H9 (cell line): ENCODE data around the gene MRPL52. TPM values are rescaled to one million over a fixed set of nuclear protein-coding genes. Genes with fewer than 3 reads are reported as not detected.
A peak's percentile ranks its signal among the peaks of the same experiment; 100 is the strongest.

ENCODE experiments used
- DNase-seq: peaks from one replicate; pipeline ENCODE4 v3.0.0-alpha.2; 2017
- H2AFZ ChIP-seq: one replicate; pipeline ENCODE4 v1.6.1; 2013; ENCODE audit warnings: mild to moderate bottlenecking, low read length, control low read depth, moderate library complexity
- H2AK5ac ChIP-seq: 2 replicates; pipeline ENCODE4 v1.6.1; 2013; ENCODE audit warnings: low read length, control low read depth, mixed read lengths; ENCODE audit not compliant: insufficient read length
- H2BK120ac ChIP-seq: one replicate; pipeline ENCODE4 v1.6.1; 2013; ENCODE audit warnings: low read depth, mild to moderate bottlenecking, low read length, control low read depth, inconsistent platforms; ENCODE audit not compliant: poor library complexity, severe bottlenecking
- H2BK12ac ChIP-seq: 2 replicates; pipeline ENCODE4 v1.6.1; 2013; ENCODE audit warnings: low read length, control low read depth, mixed read lengths, low read depth; ENCODE audit not compliant: insufficient read length
- H2BK15ac ChIP-seq: 2 replicates; pipeline ENCODE4 v1.6.1; 2013; ENCODE audit warnings: low read depth, low read length, control low read depth
- H2BK20ac ChIP-seq: one replicate; pipeline ENCODE4 v1.6.1; 2013; ENCODE audit warnings: low read depth, mild to moderate bottlenecking, low read length, control low read depth, inconsistent platforms; ENCODE audit not compliant: poor library complexity, severe bottlenecking
- H2BK5ac ChIP-seq: 2 replicates; pipeline ENCODE4 v1.6.1; 2013; ENCODE audit warnings: low read length, control low read depth, mixed read lengths; ENCODE audit not compliant: insufficient read length
- H3K14ac ChIP-seq: 2 replicates; pipeline ENCODE4 v1.6.1; 2013; ENCODE audit warnings: low read length, control low read depth; ENCODE audit not compliant: insufficient read depth
- H3K18ac ChIP-seq: 2 replicates; pipeline ENCODE4 v1.6.1; 2013; ENCODE audit warnings: low read depth, mild to moderate bottlenecking, mixed read lengths, low read length, control low read depth; ENCODE audit not compliant: insufficient read length
- H3K23ac ChIP-seq: 2 replicates; pipeline ENCODE4 v1.6.1; 2013; ENCODE audit warnings: low read length, control low read depth, mixed read lengths, low read depth; ENCODE audit not compliant: insufficient read length
- H3K23me2 ChIP-seq: 2 replicates; pipeline ENCODE4 v1.6.1; 2013; ENCODE audit warnings: low read depth, mild to moderate bottlenecking, mixed read lengths, low read length, control low read depth; ENCODE audit not compliant: insufficient read length, poor library complexity, severe bottlenecking
- H3K27ac ChIP-seq: 2 replicates; pipeline ENCODE4 v1.5.1; 2013; ENCODE audit warnings: low read length, control low read depth, mixed read lengths, low read depth; ENCODE audit not compliant: insufficient read length
- H3K27me3 ChIP-seq: 2 replicates; pipeline ENCODE4 v1.6.1; 2013; ENCODE audit warnings: low read length, control low read depth, inconsistent platforms; ENCODE audit not compliant: insufficient read depth
- H3K4ac ChIP-seq: 2 replicates; pipeline ENCODE4 v1.6.1; 2013; ENCODE audit warnings: low read depth, mild to moderate bottlenecking, control low read depth, inconsistent platforms, low read length, moderate library complexity
- H3K4me1 ChIP-seq: 2 replicates; pipeline ENCODE4 v1.6.1; 2013; ENCODE audit warnings: low read length, control low read depth, inconsistent platforms; ENCODE audit not compliant: insufficient read depth
- H3K4me2 ChIP-seq: 2 replicates; pipeline ENCODE4 v1.6.1; 2013; ENCODE audit warnings: low read length, control low read depth, mixed read lengths; ENCODE audit not compliant: insufficient read length, insufficient read depth
- H3K56ac ChIP-seq: 2 replicates; pipeline ENCODE4 v1.6.1; 2013; ENCODE audit warnings: low read depth, mild to moderate bottlenecking, mixed read lengths, low read length, control low read depth; ENCODE audit not compliant: insufficient read length
- H3K79me1 ChIP-seq: 2 replicates; pipeline ENCODE4 v1.6.1; 2013; ENCODE audit warnings: low read depth, mild to moderate bottlenecking, moderate library complexity, low read length, control low read depth, inconsistent platforms; ENCODE audit not compliant: insufficient read depth, poor library complexity, severe bottlenecking
- H3K79me2 ChIP-seq: 2 replicates; pipeline ENCODE4 v1.6.1; 2013; ENCODE audit warnings: low read length, control low read depth, inconsistent platforms; ENCODE audit not compliant: insufficient read depth
- H3K9ac ChIP-seq: 2 replicates; pipeline ENCODE4 v1.6.1; 2013; ENCODE audit warnings: low read length, control low read depth, mixed read lengths; ENCODE audit not compliant: insufficient read length; ENCODE audit errors: extremely low read depth
- H3K9me3 ChIP-seq: one replicate; pipeline ENCODE4 v1.6.1; 2013; ENCODE audit warnings: low read depth, low read length, inconsistent platforms; ENCODE audit not compliant: control insufficient read depth
- H3T11ph ChIP-seq: one replicate; pipeline ENCODE4 v1.6.1; 2013; ENCODE audit warnings: mild to moderate bottlenecking, low read length, control low read depth, inconsistent platforms
- H4K20me1 ChIP-seq: one replicate; pipeline ENCODE4 v1.6.1; 2013; ENCODE audit not compliant: control insufficient read depth, insufficient read length, insufficient read depth
- H4K5ac ChIP-seq: 2 replicates; pipeline ENCODE4 v1.6.1; 2013; ENCODE audit warnings: low read depth, mild to moderate bottlenecking, mixed read lengths, low read length, control low read depth; ENCODE audit not compliant: insufficient read length
- H4K8ac ChIP-seq: replicated peaks from 2 replicates; pipeline ENCODE4 v1.6.1; 2013; ENCODE audit warnings: low read length, control low read depth, mixed read lengths, low read depth; ENCODE audit not compliant: insufficient read length
- H4K91ac ChIP-seq: 2 replicates; pipeline ENCODE4 v1.6.1; 2013; ENCODE audit warnings: low read depth, mild to moderate bottlenecking, moderate library complexity, mixed read lengths, low read length, control low read depth; ENCODE audit not compliant: insufficient read length
- H3K27ac Mint-ChIP-seq, 3 experiments: 2 replicates in 2 of 3; 3 replicates in 1 of 3; pipeline ENCODE4 v1.8.0; 2020 to 2021; ENCODE audit warnings: mixed read lengths in 3 of 3, mild to moderate bottlenecking in 1 of 3, moderate library complexity in 1 of 3
- H3K27me3 Mint-ChIP-seq: 2 replicates; pipeline ENCODE4 v1.8.0; 2021; ENCODE audit warnings: low read depth, mild to moderate bottlenecking, moderate library complexity, mixed read lengths
- H3K36me3 Mint-ChIP-seq, 3 experiments: 2 replicates in 2 of 3; 3 replicates in 1 of 3; pipeline ENCODE4 v1.8.0; 2020 to 2021; ENCODE audit warnings: low read depth in 3 of 3, mixed read lengths in 3 of 3; ENCODE audit not compliant: insufficient read depth in 1 of 3
- H3K4me1 Mint-ChIP-seq, 2 experiments: 2 replicates each; pipeline ENCODE4 v1.8.0; 2020; ENCODE audit warnings: mixed read lengths in 2 of 2
- H3K4me3 Mint-ChIP-seq, 2 experiments: 2 replicates in 1 of 2; 3 replicates in 1 of 2; pipeline ENCODE4 v1.8.0; 2020 to 2021; ENCODE audit warnings: mild to moderate bottlenecking in 2 of 2, mixed read lengths in 2 of 2, moderate library complexity in 1 of 2
- H3K9me3 Mint-ChIP-seq, 2 experiments: 2 replicates in 1 of 2; 3 replicates in 1 of 2; pipeline ENCODE4 v1.8.0; 2020; ENCODE audit warnings: mild to moderate bottlenecking in 2 of 2, mixed read lengths in 2 of 2, moderate library complexity in 1 of 2
- WGBS: extraction: QIAGEN DNeasy Blood & Tissue Kit; methylation state at CpG from one replicate; pipeline ENCODE4 v1.1.7; 2013; ENCODE audit warnings: missing lambda C conversion rate, low lambda C conversion rate, mixed read lengths; ENCODE audit not compliant: insufficient read length; ENCODE audit errors: extremely low coverage; 5-methylcytosine and 5-hydroxymethylcytosine counted together
- total RNA-seq: library from RNA; stranded (reverse); gene quantifications from 2 replicates; pipeline ENCODE4 v1.2.1, GENCODE V29; 2021
- TF ChIP-seq, protein P1 (sequence below): fragments of 200-600 bp; sonication (generic); conservative IDR thresholded peaks from 3 replicates; pipeline ENCODE4 v1.8.0; 2021; ENCODE audit warnings: antibody characterized with exemption, mild to moderate bottlenecking

Gene MRPL52
- total RNA-seq, 1 experiment from 2014 or later, result 190 TPM

DNA sequence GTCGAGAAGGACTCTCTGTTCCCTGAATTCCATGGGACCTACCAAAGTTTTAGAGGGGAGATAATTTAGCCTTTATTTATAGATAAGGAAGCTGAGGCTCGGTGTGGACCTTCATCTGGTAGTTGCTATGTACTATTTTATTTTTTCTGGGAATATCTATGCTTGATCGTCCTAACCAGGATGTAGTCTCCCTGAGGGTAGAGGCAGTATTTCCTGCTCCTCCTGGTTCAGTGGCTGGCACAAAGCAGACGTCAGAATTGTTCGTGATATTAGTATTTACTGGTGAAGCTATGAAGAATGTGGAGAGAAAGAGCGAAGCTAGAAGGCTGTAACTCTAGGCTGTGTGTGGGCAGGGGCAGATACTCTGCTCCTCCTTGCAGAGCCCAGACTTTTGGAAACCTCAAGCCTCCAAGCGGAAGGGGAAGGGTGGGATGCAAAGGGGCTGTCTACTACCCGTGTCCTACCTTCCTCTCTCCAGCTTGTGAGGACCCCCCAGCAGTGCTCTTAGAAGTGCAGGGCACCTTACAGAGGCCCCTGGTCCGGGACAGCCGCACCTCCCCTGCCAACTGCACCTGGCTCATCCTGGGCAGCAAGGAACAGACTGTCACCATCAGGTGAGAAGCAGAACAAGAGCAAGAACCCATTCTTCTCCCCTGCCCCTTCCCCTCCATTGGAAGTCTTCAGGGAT is 43.3 kb downstream of the MRPL52 start:
- Histone ChIP-seq H2BK120ac (no peak overlapping the region), H3K56ac (no peak overlapping the region), H3K79me2 (no peaks in the 10 kb centered on the region), H4K5ac (no peak overlapping the region), H3K27me3 (no peaks in the 10 kb centered on the region), H4K20me1 (no peaks in the 10 kb centered on the region), H2AK5ac (no peak overlapping the region), H3K23ac (no peak overlapping the region), H2BK15ac (no peak overlapping the region), H3K18ac (no peak overlapping the region), H3T11ph (no peak overlapping the region), H3K23me2 (no peaks in the 10 kb centered on the region), H4K8ac (no peak overlapping the region), H2BK12ac (no peak overlapping the region), H3K4ac (no peak overlapping the region), H2BK20ac (no peak overlapping the region), H3K9me3 (no peaks in the 10 kb centered on the region), H3K4me2 (peak overlapping the region; percentile 35), H3K14ac (no peak overlapping the region), H3K9ac (no peak overlapping the region), H2AFZ (no peak overlapping the region), H3K79me1 (no peaks in the 10 kb centered on the region), H3K27ac (no peak overlapping the region), H4K91ac (no peak overlapping the region), H3K4me1 (peaks cover 4% of the 10 kb centered on the region; the same call in 1 of the 2 replicates), H2BK5ac (no peak overlapping the region)
- TF ChIP-seq, protein P1, sequence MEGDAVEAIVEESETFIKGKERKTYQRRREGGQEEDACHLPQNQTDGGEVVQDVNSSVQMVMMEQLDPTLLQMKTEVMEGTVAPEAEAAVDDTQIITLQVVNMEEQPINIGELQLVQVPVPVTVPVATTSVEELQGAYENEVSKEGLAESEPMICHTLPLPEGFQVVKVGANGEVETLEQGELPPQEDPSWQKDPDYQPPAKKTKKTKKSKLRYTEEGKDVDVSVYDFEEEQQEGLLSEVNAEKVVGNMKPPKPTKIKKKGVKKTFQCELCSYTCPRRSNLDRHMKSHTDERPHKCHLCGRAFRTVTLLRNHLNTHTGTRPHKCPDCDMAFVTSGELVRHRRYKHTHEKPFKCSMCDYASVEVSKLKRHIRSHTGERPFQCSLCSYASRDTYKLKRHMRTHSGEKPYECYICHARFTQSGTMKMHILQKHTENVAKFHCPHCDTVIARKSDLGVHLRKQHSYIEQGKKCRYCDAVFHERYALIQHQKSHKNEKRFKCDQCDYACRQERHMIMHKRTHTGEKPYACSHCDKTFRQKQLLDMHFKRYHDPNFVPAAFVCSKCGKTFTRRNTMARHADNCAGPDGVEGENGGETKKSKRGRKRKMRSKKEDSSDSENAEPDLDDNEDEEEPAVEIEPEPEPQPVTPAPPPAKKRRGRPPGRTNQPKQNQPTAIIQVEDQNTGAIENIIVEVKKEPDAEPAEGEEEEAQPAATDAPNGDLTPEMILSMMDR, result no peak; the same call in 2 of the 3 replicates
- no peak for DNase-seq
- peaks cover 0 to 16% (median 5%) of the 10 kb centered on the region in 3 experiments for H3K36me3 Mint-ChIP-seq
- H3K4me1 Mint-ChIP-seq, result peaks cover 14 to 17% of the 10 kb centered on the region in 2 experiments
- peak overlapping the region in 2 of 3 experiments; percentile 71 to 90; a peak in 3 of 7 replicates for H3K27ac Mint-ChIP-seq
- no peaks in the 10 kb centered on the region for H3K27me3 Mint-ChIP-seq
- WGBS, result no CpG with 5 or more reads among the region's 10 CpGs
- H3K9me3 Mint-ChIP-seq, result no peaks in the 10 kb centered on the region
- H3K4me3 Mint-ChIP-seq, result peak overlapping the region; percentile 77 to 92
